Femur (tissue), 1 donor: ENCODE measurements around the gene MYO3B.
"Not testable (repeated sequence)": the region's sequence is repeated elsewhere in the genome, so short reads cannot be mapped to it uniquely, and the experiment has no call there.

Experiments
- DNase-seq: peaks from one replicate; pipeline ENCODE4 v3.0.0-alpha.2; 2017

MYO3B gene

GRCh38 chr2:170263728-170264521 is 86.0 kb downstream of the MYO3B start:
- DNase-seq, result not testable (repeated sequence)

- no peak for DNase-seq
These were observed 86.5 kb downstream of the MYO3B start for GRCh38 chr2:170264522-170264860.

GRCh38 chr2:170264865-170265264 is 86.9 kb downstream of the MYO3B start:
- DNase-seq, result no peak

GRCh38 chr2:170265321-170265720 is 87.4 kb downstream of the MYO3B start:
- no peak for DNase-seq

- DNase-seq, result no peak
These were observed 88.4 kb downstream of the MYO3B start for GRCh38 chr2:170266358-170266757.

- DNase-seq, result no peak
These were observed 89.1 kb downstream of the MYO3B start for GRCh38 chr2:170267071-170267470.

- DNase-seq, result no peak
These were observed 92.4 kb downstream of the MYO3B start for GRCh38 chr2:170270278-170270864.

- peak; percentile 30 for DNase-seq
These were observed 93.4 kb downstream of the MYO3B start for GRCh38 chr2:170271340-170271739.

GRCh38 chr2:170276056-170276455 is 98.1 kb downstream of the MYO3B start:
- DNase-seq, result no peak

GRCh38 chr2:170276925-170277629 is 99.1 kb downstream of the MYO3B start:
- no peak for DNase-seq

GRCh38 chr2:170277951-170278350 is 100.0 kb downstream of the MYO3B start:
- no peak for DNase-seq

- not testable (repeated sequence) for DNase-seq
These were observed 101.7 kb downstream of the MYO3B start for GRCh38 chr2:170279615-170280014.

- DNase-seq, result no peak
These were observed 104.9 kb downstream of the MYO3B start for GRCh38 chr2:170282851-170283250.

- DNase-seq, result no peak
These were observed 106.3 kb downstream of the MYO3B start for GRCh38 chr2:170284205-170284604.

- DNase-seq, result no peak
These were observed 110.9 kb downstream of the MYO3B start for GRCh38 chr2:170288859-170289258.

GRCh38 chr2:170291474-170291873 is 113.5 kb downstream of the MYO3B start:
- no peak for DNase-seq

- no peak for DNase-seq
These were observed 114.5 kb downstream of the MYO3B start for GRCh38 chr2:170292415-170292814.

GRCh38 chr2:170297496-170297895 is 119.5 kb downstream of the MYO3B start:
- no peak for DNase-seq

- no peak for DNase-seq
These were observed 120.2 kb downstream of the MYO3B start for GRCh38 chr2:170298115-170298514.

- DNase-seq, result no peak
These were observed 121.0 kb downstream of the MYO3B start for GRCh38 chr2:170298861-170299429.

- no peak for DNase-seq
These were observed 123.0 kb downstream of the MYO3B start for GRCh38 chr2:170300993-170301392.

- no peak for DNase-seq
These were observed 123.7 kb downstream of the MYO3B start for GRCh38 chr2:170301626-170302025.

- no peak for DNase-seq
These were observed 127.8 kb downstream of the MYO3B start for GRCh38 chr2:170305711-170306110.
